Kidney (tissue), 14 donors: ENCODE data around the gene ACBD6. TPM values are rescaled to one million over a fixed set of nuclear protein-coding genes. Genes with fewer than 3 reads are reported as not detected.

Experiments
- DNase-seq, 5 donors: peaks; one replicate each; pipeline ENCODE4 v3.0.0-alpha.2; 2013 to 2020
- FAIRE-seq: peaks from 2 replicates; lab custom pipeline; 2012; peaks lifted over from hg19 to GRCh38; lab: Jason Lieb, UNC
- H3K27ac ChIP-seq, 2 donors: one replicate each; pipeline ENCODE4 v1.7.0; 2013; ENCODE audit warnings: low read depth in 2 of 2, low read length in 2 of 2, inconsistent platforms in 1 of 2
- H3K27me3 ChIP-seq: one replicate; pipeline ENCODE4 v1.7.1; 2013; ENCODE audit warnings: low read length, inconsistent platforms; ENCODE audit not compliant: control insufficient read depth, insufficient read depth
- H3K36me3 ChIP-seq, 3 donors: one replicate each; pipeline versions ENCODE4 v1.7.0 to v1.7.1; 2013; ENCODE audit warnings: low read length in 3 of 3, control low read depth in 1 of 3, inconsistent platforms in 1 of 3; ENCODE audit not compliant: insufficient read depth in 3 of 3, control insufficient read depth in 2 of 3
- H3K4me1 ChIP-seq, 3 donors: one replicate each; pipeline versions ENCODE4 v1.7.0 to v1.7.1; 2013; ENCODE audit warnings: low read length in 3 of 3, inconsistent platforms in 1 of 3, low read depth in 1 of 3; ENCODE audit not compliant: control insufficient read depth in 2 of 3, insufficient read depth in 2 of 3
- H3K4me3 ChIP-seq, 3 donors: one replicate each; pipeline versions ENCODE4 v1.7.0 to v1.8.1; 2013; ENCODE audit warnings: low read length in 3 of 3, control low read depth in 1 of 3, inconsistent platforms in 1 of 3
- H3K9ac ChIP-seq, 3 donors: one replicate each; pipeline versions ENCODE4 v1.7.0 to v1.7.1; 2013; ENCODE audit warnings: low read length in 3 of 3, control low read depth in 1 of 3, inconsistent platforms in 1 of 3
- H3K9me3 ChIP-seq, 3 donors: one replicate each; pipeline versions ENCODE4 v1.7.0 to v1.7.1; 2013; ENCODE audit warnings: low read length in 3 of 3, control low read depth in 1 of 3, inconsistent platforms in 1 of 3; ENCODE audit not compliant: control insufficient read depth in 2 of 3, insufficient read depth in 1 of 3
- intact Hi-C: fragments of 100-400 bp; cut with DNase I; formaldehyde crosslinking; loops from one replicate; pipeline ENCODE4 v1.11.1; 2022
- polyA plus RNA-seq: library from polyadenylated mRNA; stranded (reverse); fragments of 350-450 nt; fragmentation: Illumina TruSeq; extraction: RNeasy Lipid Tissue Mini Kit (QIAGEN cat#74804); gene quantifications from one replicate; pipeline ENCODE4 v1.2.3, GENCODE V29; 2014; ENCODE audit warnings: low read depth, low replicate concordance; ENCODE audit not compliant: insufficient read depth
- total RNA-seq: library from RNA; stranded (reverse); fragmentation: NEBNext Ultra II Directional; extraction: Animal tissue kit (Norgen Biotek cat#: 25700); gene quantifications from one replicate; pipeline ENCODE4 v1.2.1, GENCODE V29; 2021
- TF ChIP-seq, protein P1 (sequence below): IDR thresholded peaks from 3 replicates; pipeline ENCODE4 v1.5.1; 2012; ENCODE audit warnings: mild to moderate bottlenecking, moderate library complexity, borderline replicate concordance; ENCODE audit not compliant: insufficient read depth; ENCODE audit errors: extremely low read depth
- donor health status: control.
- donor health status: control.
- donor health status: control.
- donor health status: control.
- donor health status: control.
- donor health status: DM: yes; HTN: yes; CAD: no.
- donor health status: Normal renal cell carcinoma (clear cell type).

Gene ACBD6
- total and polyA plus RNA-seq, 2 donors from 2014 or later, result 30.9 to 36.4 TPM

DNA sequence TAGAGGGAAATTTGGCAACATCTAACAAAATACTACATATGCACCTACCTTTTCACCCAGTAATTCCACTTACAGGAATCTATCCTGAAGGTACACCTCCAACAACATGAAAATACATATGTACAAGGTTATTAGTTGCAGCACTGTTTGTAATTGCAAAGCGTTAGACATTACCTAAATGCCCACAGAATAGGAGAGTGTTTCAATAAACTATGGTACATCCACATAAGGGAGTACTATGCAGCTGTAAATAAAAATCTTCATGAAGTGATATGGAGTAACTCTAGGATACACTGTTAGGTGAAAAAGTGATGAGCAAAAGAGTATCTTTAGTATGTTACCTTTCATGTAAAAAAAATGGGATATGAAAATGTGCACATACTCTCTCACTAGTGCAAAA, 126.1 kb downstream of the ACBD6 start:
- no peak overlapping the region for H3K27ac ChIP-seq
- H3K27me3 ChIP-seq, result no peaks in the 10 kb centered on the region
- no peaks in the 10 kb centered on the region for H3K4me1 ChIP-seq
- peaks cover 0 to 8% (median 0%) of the 10 kb centered on the region in 3 donors for H3K9me3 ChIP-seq
- TF ChIP-seq, protein P1, sequence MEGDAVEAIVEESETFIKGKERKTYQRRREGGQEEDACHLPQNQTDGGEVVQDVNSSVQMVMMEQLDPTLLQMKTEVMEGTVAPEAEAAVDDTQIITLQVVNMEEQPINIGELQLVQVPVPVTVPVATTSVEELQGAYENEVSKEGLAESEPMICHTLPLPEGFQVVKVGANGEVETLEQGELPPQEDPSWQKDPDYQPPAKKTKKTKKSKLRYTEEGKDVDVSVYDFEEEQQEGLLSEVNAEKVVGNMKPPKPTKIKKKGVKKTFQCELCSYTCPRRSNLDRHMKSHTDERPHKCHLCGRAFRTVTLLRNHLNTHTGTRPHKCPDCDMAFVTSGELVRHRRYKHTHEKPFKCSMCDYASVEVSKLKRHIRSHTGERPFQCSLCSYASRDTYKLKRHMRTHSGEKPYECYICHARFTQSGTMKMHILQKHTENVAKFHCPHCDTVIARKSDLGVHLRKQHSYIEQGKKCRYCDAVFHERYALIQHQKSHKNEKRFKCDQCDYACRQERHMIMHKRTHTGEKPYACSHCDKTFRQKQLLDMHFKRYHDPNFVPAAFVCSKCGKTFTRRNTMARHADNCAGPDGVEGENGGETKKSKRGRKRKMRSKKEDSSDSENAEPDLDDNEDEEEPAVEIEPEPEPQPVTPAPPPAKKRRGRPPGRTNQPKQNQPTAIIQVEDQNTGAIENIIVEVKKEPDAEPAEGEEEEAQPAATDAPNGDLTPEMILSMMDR, result no peak
- no peak for FAIRE-seq
- no peak overlapping the region for H3K9ac ChIP-seq
- intact Hi-C loops, result no loop called here
- no peak for DNase-seq
- no peaks in the 10 kb centered on the region for H3K36me3 ChIP-seq
- H3K4me3 ChIP-seq, result no peak overlapping the region

DNA sequence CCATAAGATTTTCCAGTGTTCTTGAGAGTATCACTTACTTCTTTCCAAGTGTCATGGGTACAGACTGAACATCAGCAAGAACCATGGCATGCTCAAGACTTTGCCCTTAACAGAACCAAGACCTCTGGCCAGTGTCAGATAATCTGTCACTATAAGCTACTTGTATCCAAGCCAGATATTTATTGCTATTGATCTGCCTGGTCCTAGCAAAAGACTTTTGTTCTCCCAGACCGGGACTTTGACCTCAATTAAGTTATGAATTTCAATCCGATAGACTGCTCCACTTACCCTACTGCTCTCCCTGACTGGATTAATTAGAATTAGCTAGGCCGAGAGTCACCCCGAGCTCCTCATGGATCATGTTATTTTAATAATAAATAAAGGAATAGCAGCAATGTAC, 129.6 kb downstream of the ACBD6 start:
- Histone ChIP-seq H3K4me1 (no peaks in the 10 kb centered on the region), H3K27me3 (no peaks in the 10 kb centered on the region), H3K36me3 (no peaks in the 10 kb centered on the region), H3K4me3 (no peak overlapping the region), H3K9me3 (no peaks in the 10 kb centered on the region), H3K27ac (no peak overlapping the region), H3K9ac (no peak overlapping the region)
- intact Hi-C loops, result no loop called here
- FAIRE-seq, result no peak
- TF ChIP-seq, protein P1, result no peak
- DNase-seq, result no peak

DNA sequence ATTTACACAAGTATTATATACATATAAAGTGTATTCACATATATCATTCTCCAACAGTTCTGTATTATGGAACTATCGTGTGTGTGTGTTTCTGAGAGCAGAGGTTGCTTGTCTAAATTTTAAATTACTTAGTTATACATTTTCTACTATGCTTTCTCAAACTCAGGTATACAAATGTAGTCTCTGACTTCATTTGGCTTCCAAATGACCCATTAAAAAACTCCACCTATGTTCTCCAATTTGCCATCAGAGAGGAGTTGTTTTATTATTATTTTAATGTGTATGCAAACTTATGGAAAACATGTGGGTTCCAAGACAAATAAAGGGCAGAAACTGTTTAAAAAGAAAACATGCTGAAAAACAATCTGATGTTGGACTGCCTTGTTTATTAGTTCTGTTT, 131.8 kb downstream of the ACBD6 start:
- Histone ChIP-seq H3K27me3 (no peaks in the 10 kb centered on the region), H3K4me3 (no peak overlapping the region), H3K9me3 (no peaks in the 10 kb centered on the region), H3K36me3 (no peaks in the 10 kb centered on the region), H3K4me1 (no peaks in the 10 kb centered on the region), H3K27ac (no peak overlapping the region), H3K9ac (no peak overlapping the region)
- no peak for DNase-seq
- intact Hi-C loops, result no loop called here
- TF ChIP-seq, protein P1, result no peak
- no peak for FAIRE-seq

DNA sequence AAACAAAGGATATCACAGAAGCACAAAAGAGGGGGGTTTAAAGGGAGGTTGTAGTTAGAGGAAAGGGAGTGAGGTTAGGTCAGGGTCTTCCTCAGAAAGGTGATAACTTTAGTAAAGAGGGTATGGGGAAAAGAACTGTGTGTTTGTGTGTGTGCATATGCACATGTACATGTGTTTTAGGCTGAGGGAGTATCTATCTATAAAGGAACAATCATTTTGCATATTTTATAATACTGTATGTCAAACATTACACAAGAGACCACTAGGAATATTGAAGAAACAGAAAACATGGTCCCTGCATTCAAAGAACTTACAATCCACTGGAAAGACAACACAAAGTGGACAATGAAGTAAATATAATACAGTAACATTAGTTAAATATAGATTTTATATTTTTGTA, 132.2 kb downstream of the ACBD6 start:
- H3K36me3 ChIP-seq, result no peaks in the 10 kb centered on the region
- intact Hi-C loops, result no loop called here

More for the DNA sequence above, 132.2 kb downstream of the ACBD6 start:
- H3K27me3 ChIP-seq, result no peaks in the 10 kb centered on the region
- H3K4me3 ChIP-seq, result no peak overlapping the region
- H3K9ac ChIP-seq, result no peak overlapping the region
- H3K9me3 ChIP-seq, result no peaks in the 10 kb centered on the region
- no peak for DNase-seq
- TF ChIP-seq, protein P1, result no peak
- no peak for FAIRE-seq
- no peak overlapping the region for H3K27ac ChIP-seq
- H3K4me1 ChIP-seq, result no peaks in the 10 kb centered on the region
